ENCODE measurements around the gene CPE.
"Not testable (repeated sequence)": the region's sequence is repeated elsewhere in the genome, so short reads cannot be mapped to it uniquely, and the experiment has no call there.

The CPE gene

GRCh38 chr4:165332502-165332901, 46.3 kb upstream of the CPE start:
- H3K36me3 ChIP-seq: peaks cover 71% of the 10 kb centered on the region
- no peak overlapping the region for H3K4me3 ChIP-seq (ENCODE audit: low read depth, low read length)
- no peaks in the 10 kb centered on the region for H3K27me3 ChIP-seq (ENCODE audit: insufficient read depth, low read depth, severe bottlenecking)
- no peaks in the 10 kb centered on the region for H3K9me3 ChIP-seq (ENCODE audit: severe bottlenecking)
- no peak for TF ChIP-seq CTCF (IDR thresholded peaks at IDR 0.05; ENCODE audit: low read depth, low read length)
- no peak overlapping the region for H3K27ac ChIP-seq
- DNase-seq: no peak

- Histone ChIP-seq H3K27ac (no peak overlapping the region), H3K36me3 (peaks cover 85% of the 10 kb centered on the region), H3K27me3 (ENCODE audit: insufficient read depth, low read depth, severe bottlenecking) (no peaks in the 10 kb centered on the region), H3K9me3 (ENCODE audit: severe bottlenecking) (no peaks in the 10 kb centered on the region), H3K4me3 (ENCODE audit: low read depth, low read length) (no peak overlapping the region)
- DNase-seq: no peak
- no peak for TF ChIP-seq CTCF (IDR thresholded peaks at IDR 0.05; ENCODE audit: low read depth, low read length)
These were observed 43.6 kb upstream of the CPE start for GRCh38 chr4:165335163-165335703.

- H3K27ac ChIP-seq: no peak overlapping the region
- peaks cover 86% of the 10 kb centered on the region for H3K36me3 ChIP-seq
- TF ChIP-seq CTCF (IDR thresholded peaks at IDR 0.05; ENCODE audit: low read depth, low read length): no peak
- DNase-seq: no peak
- no peaks in the 10 kb centered on the region for H3K9me3 ChIP-seq (ENCODE audit: severe bottlenecking)
- H3K27me3 ChIP-seq (ENCODE audit: insufficient read depth, low read depth, severe bottlenecking): no peaks in the 10 kb centered on the region
- no peak overlapping the region for H3K4me3 ChIP-seq (ENCODE audit: low read depth, low read length)
These were observed 42.1 kb upstream of the CPE start for GRCh38 chr4:165336743-165337142.

- H3K27ac ChIP-seq; H3K27me3 ChIP-seq (ENCODE audit: insufficient read depth, low read depth, severe bottlenecking); H3K4me3 ChIP-seq (ENCODE audit: low read depth, low read length); H3K9me3 ChIP-seq (ENCODE audit: severe bottlenecking); DNase-seq: not testable (repeated sequence)
- H3K36me3 ChIP-seq: peaks cover 53% of the 10 kb centered on the region
These were observed 36.5 kb upstream of the CPE start for GRCh38 chr4:165342340-165342739.

GRCh38 chr4:165343353-165344191, 35.2 kb upstream of the CPE start:
- Histone ChIP-seq H3K4me3 (ENCODE audit: low read depth, low read length) (no peak overlapping the region), H3K9me3 (ENCODE audit: severe bottlenecking) (no peaks in the 10 kb centered on the region), H3K27ac (no peak overlapping the region), H3K36me3 (peaks cover 44% of the 10 kb centered on the region), H3K27me3 (ENCODE audit: insufficient read depth, low read depth, severe bottlenecking) (no peaks in the 10 kb centered on the region)
- TF ChIP-seq CTCF (IDR thresholded peaks at IDR 0.05; ENCODE audit: low read depth, low read length): peak; percentile 53
- DNase-seq: no peak

- TF ChIP-seq CTCF (IDR thresholded peaks at IDR 0.05; ENCODE audit: low read depth, low read length): no peak
- H3K27me3 ChIP-seq (ENCODE audit: insufficient read depth, low read depth, severe bottlenecking): no peaks in the 10 kb centered on the region
- no peak for DNase-seq
- no peak overlapping the region for H3K27ac ChIP-seq
- no peak overlapping the region for H3K4me3 ChIP-seq (ENCODE audit: low read depth, low read length)
- peaks cover 22% of the 10 kb centered on the region for H3K36me3 ChIP-seq
- H3K9me3 ChIP-seq (ENCODE audit: severe bottlenecking): no peaks in the 10 kb centered on the region
These were observed 33.0 kb upstream of the CPE start for GRCh38 chr4:165345666-165346417.

All from WERI-Rb-1 (cell line).